GM21619 (cell line): ENCODE data around the gene SAP130.

Experiments
- ATAC-seq: cut with Tn5 transposase; IDR thresholded peaks from one replicate; pipeline ENCODE4 v1.9.1; 2021; ENCODE audit not compliant: unreplicated experiment

Gene SAP130

GRCh38 chr2:128026448-128027277 is 1.2 kb downstream of the SAP130 start:
- ATAC-seq = peak; percentile 1

- no peak for ATAC-seq
Measured at GRCh38 chr2:128024816-128025215, 3.0 kb downstream of the SAP130 start.

- no peak for ATAC-seq
Measured at GRCh38 chr2:128017561-128017960, 10.3 kb downstream of the SAP130 start.

- no peak for ATAC-seq
Measured at GRCh38 chr2:128016620-128017019, 11.2 kb downstream of the SAP130 start.

GRCh38 chr2:128012698-128013097 is 15.2 kb downstream of the SAP130 start:
- no peak for ATAC-seq

- ATAC-seq = no peak
Measured at GRCh38 chr2:128008074-128008672, 19.7 kb downstream of the SAP130 start.

GRCh38 chr2:128004509-128004908 is 23.4 kb downstream of the SAP130 start:
- ATAC-seq = no peak

GRCh38 chr2:128003463-128003862 is 24.4 kb downstream of the SAP130 start:
- no peak for ATAC-seq

GRCh38 chr2:127996160-127996559 is 31.7 kb downstream of the SAP130 start:
- no peak for ATAC-seq

- no peak for ATAC-seq
Measured at GRCh38 chr2:127995725-127996124, 32.1 kb downstream of the SAP130 start.

- ATAC-seq = no peak
Measured at GRCh38 chr2:127993659-127994058, 34.2 kb downstream of the SAP130 start.

GRCh38 chr2:127991742-127992141 is 36.1 kb downstream of the SAP130 start:
- no peak for ATAC-seq

GRCh38 chr2:127986548-127987079 is 41.2 kb downstream of the SAP130 start:
- ATAC-seq = no peak

GRCh38 chr2:127985735-127986134 is 42.1 kb downstream of the SAP130 start:
- ATAC-seq = no peak

- no peak for ATAC-seq
Measured at GRCh38 chr2:127985026-127985734, 42.7 kb downstream of the SAP130 start.

- ATAC-seq = no peak
Measured at GRCh38 chr2:127984551-127984950, 43.3 kb downstream of the SAP130 start.

GRCh38 chr2:127969446-127969845 is 58.4 kb downstream of the SAP130 start:
- ATAC-seq = no peak

- ATAC-seq = no peak
Measured at GRCh38 chr2:127968610-127969339, 59.1 kb downstream of the SAP130 start.

GRCh38 chr2:127961729-127962128 is 66.1 kb downstream of the SAP130 start:
- ATAC-seq = no peak

- ATAC-seq = no peak
Measured at GRCh38 chr2:127957240-127957639, 70.6 kb downstream of the SAP130 start.

GRCh38 chr2:127954857-127955256 is 73.0 kb downstream of the SAP130 start:
- no peak for ATAC-seq
